ENCODE results near the gene JMJD8.

JMJD8 gene
- long read RNA-seq, transcript JMJD8-203 (8 exons, 1,015 nt), result major isoform, 35 of 82 reads
- long read RNA-seq, partial matches to known transcripts, result 20 of 82 reads
- long read RNA-seq, other reads (novel, unspliced or antisense), result 26 of 82 reads

- peak; percentile 93 to 99 for DNase-seq (ENCODE audit: low read depth in 1 of 2, low spot score in 1 of 2)
- H3K27ac ChIP-seq (replicated peaks), result peak within 1 kb of the TSS; percentile 96
- TF ChIP-seq CTCF (IDR thresholded peaks at IDR 0.05; ENCODE audit: insufficient read depth, low read length) (no peak), SPI1 (IDR thresholded peaks at IDR 0.05; ENCODE audit: borderline replicate concordance, low read depth) (peak; percentile 25; the same call in 1 of the 2 replicates), GABPA (IDR thresholded peaks at IDR 0.05; ENCODE audit: low read depth) (peak; percentile 93), REST (IDR thresholded peaks at IDR 0.05; ENCODE audit: insufficient replicate concordance, low read depth) (no peak), POLR2AphosphoS5 (IDR thresholded peaks at IDR 0.05; ENCODE audit: low read depth) (peak; percentile 62)
- peak within 1 kb of the TSS; percentile 47 for H3K4me3 ChIP-seq (replicated peaks; ENCODE audit: insufficient read depth, low read length)
- no peaks in the 10 kb centered on the region for H3K27me3 ChIP-seq (ENCODE audit: insufficient read depth, poor library complexity, severe bottlenecking)
These were observed at the start of gene JMJD8 for GRCh38 chr16:684071-684794. TSS of gene JMJD8 (minus strand) at chr16:684334. CDS start at chr16:684319, 15 bp downstream.

- H3K27ac ChIP-seq (replicated peaks), result no peak overlapping the region
- DNase-seq (ENCODE audit: low read depth in 1 of 2, low spot score in 1 of 2), result no peak
These were observed 49.5 kb upstream of the JMJD8 start for GRCh38 chr16:733382-734207.

GRCh38 chr16:732936-733335 is 48.8 kb upstream of the JMJD8 start:
- H3K27me3 ChIP-seq (ENCODE audit: insufficient read depth, poor library complexity, severe bottlenecking), result no peaks in the 10 kb centered on the region
- TF ChIP-seq SPI1 (IDR thresholded peaks at IDR 0.05; ENCODE audit: borderline replicate concordance, low read depth) (no peak), CTCF (IDR thresholded peaks at IDR 0.05; ENCODE audit: insufficient read depth, low read length) (no peak), REST (IDR thresholded peaks at IDR 0.05; ENCODE audit: insufficient replicate concordance, low read depth) (no peak), GABPA (IDR thresholded peaks at IDR 0.05; ENCODE audit: low read depth) (no peak), POLR2AphosphoS5 (IDR thresholded peaks at IDR 0.05; ENCODE audit: low read depth) (no peak)
- H3K27ac ChIP-seq (replicated peaks), result no peak overlapping the region
- DNase-seq (ENCODE audit: low read depth in 1 of 2, low spot score in 1 of 2), result no peak
- no peak overlapping the region for H3K4me3 ChIP-seq (replicated peaks; ENCODE audit: insufficient read depth, low read length)

More at GRCh38 chr16:733382-734207, 49.5 kb upstream of the JMJD8 start:
- Histone ChIP-seq H3K27me3 (ENCODE audit: insufficient read depth, poor library complexity, severe bottlenecking) (no peaks in the 10 kb centered on the region), H3K4me3 (replicated peaks; ENCODE audit: insufficient read depth, low read length) (no peak overlapping the region)
- no peak for TF ChIP-seq SPI1 (IDR thresholded peaks at IDR 0.05; ENCODE audit: borderline replicate concordance, low read depth)
- TF ChIP-seq CTCF (IDR thresholded peaks at IDR 0.05; ENCODE audit: insufficient read depth, low read length), result peak; percentile 20
- TF ChIP-seq POLR2AphosphoS5 (IDR thresholded peaks at IDR 0.05; ENCODE audit: low read depth), result no peak
